ENCODE results near the gene KRTAP5-10.

- TF ChIP-seq POLR2A (IDR thresholded peaks at IDR 0.05; ENCODE audit: low read depth, low read length), result no peak
- TF ChIP-seq TAF1 (IDR thresholded peaks at IDR 0.05; ENCODE audit: borderline replicate concordance, low read depth, low read length), result no peak
Observed at GRCh38 chr11:71574418-71574817, 9.1 kb downstream of the KRTAP5-10 start.
